ENCODE results near the gene CAPN10. TPM values are rescaled to one million over a fixed set of nuclear protein-coding genes. Genes with fewer than 3 reads are reported as not detected.

The CAPN10 gene
- total RNA-seq, 1 donor from 2014 or later, result 24.9 TPM

DNA sequence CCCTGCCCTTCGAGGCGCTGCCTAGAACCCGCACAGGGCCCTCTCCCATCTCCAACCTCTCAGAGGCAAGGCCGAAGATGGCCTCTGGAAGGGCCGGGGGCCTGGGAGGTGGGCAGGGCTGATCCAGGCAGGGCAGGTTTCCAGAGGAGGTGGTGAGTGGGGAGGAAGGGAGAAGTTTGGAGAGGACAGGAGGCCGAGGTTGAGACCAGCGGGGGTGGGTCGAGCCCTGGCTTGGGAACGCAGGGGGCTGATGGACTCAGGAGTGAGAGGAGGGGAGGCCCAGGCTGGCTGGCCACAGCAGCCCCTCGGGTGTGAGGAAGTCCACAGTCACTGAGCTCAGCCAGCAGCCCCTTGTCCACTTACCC lies 10.5 kb downstream of the CAPN10 start:
- H3K9me3 ChIP-seq (ENCODE audit: insufficient read depth, low read depth, low read length), result no peaks in the 10 kb centered on the region
- DNase-seq (ENCODE audit: low read depth) (no peak), FAIRE-seq (no peak)
- H2AFZ ChIP-seq (ENCODE audit: low read depth, low read length), result no peak overlapping the region
- H3K27me3 ChIP-seq (ENCODE audit: insufficient read depth, low read length), result no peaks in the 10 kb centered on the region
- peaks cover 16% of the 10 kb centered on the region for H3K79me2 ChIP-seq (ENCODE audit: insufficient read depth, low read length)
- H4K20me1 ChIP-seq (ENCODE audit: insufficient read depth, low read length), result peaks cover 45% of the 10 kb centered on the region
- Mint-ChIP-seq H3K27me3 (ENCODE audit: low read depth, unreplicated experiment) (no peaks in the 10 kb centered on the region), H3K4me1 (ENCODE audit: low read depth, unreplicated experiment) (no peaks in the 10 kb centered on the region), H3K4me3 (ENCODE audit: unreplicated experiment) (no peak overlapping the region), H3K9me3 (ENCODE audit: unreplicated experiment) (no peaks in the 10 kb centered on the region), H3K27ac (ENCODE audit: unreplicated experiment) (no peak overlapping the region), H3K36me3 (ENCODE audit: low read depth, unreplicated experiment) (peaks cover 9% of the 10 kb centered on the region)
- H3K36me3 ChIP-seq (ENCODE audit: insufficient read depth, low read length), result no peaks in the 10 kb centered on the region
- no peak overlapping the region for H3K9ac ChIP-seq (ENCODE audit: low read length)
- TF ChIP-seq, protein P1, sequence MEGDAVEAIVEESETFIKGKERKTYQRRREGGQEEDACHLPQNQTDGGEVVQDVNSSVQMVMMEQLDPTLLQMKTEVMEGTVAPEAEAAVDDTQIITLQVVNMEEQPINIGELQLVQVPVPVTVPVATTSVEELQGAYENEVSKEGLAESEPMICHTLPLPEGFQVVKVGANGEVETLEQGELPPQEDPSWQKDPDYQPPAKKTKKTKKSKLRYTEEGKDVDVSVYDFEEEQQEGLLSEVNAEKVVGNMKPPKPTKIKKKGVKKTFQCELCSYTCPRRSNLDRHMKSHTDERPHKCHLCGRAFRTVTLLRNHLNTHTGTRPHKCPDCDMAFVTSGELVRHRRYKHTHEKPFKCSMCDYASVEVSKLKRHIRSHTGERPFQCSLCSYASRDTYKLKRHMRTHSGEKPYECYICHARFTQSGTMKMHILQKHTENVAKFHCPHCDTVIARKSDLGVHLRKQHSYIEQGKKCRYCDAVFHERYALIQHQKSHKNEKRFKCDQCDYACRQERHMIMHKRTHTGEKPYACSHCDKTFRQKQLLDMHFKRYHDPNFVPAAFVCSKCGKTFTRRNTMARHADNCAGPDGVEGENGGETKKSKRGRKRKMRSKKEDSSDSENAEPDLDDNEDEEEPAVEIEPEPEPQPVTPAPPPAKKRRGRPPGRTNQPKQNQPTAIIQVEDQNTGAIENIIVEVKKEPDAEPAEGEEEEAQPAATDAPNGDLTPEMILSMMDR (IDR thresholded peaks at IDR 0.05; ENCODE audit: insufficient read depth, low read depth, low read length), result no peak
- no peak for TF ChIP-seq EZH2 (IDR thresholded peaks at IDR 0.05; ENCODE audit: insufficient read depth, low read length)
- H3K4me2 ChIP-seq (ENCODE audit: low read length), result no peak overlapping the region
- H3K4me1 ChIP-seq (ENCODE audit: insufficient read depth, low read length), result no peaks in the 10 kb centered on the region
- no peak overlapping the region for H3K27ac ChIP-seq (ENCODE audit: low read depth, low read length)
- no peak overlapping the region for H3K4me3 ChIP-seq (ENCODE audit: insufficient read depth, low read depth, low read length)

DNA sequence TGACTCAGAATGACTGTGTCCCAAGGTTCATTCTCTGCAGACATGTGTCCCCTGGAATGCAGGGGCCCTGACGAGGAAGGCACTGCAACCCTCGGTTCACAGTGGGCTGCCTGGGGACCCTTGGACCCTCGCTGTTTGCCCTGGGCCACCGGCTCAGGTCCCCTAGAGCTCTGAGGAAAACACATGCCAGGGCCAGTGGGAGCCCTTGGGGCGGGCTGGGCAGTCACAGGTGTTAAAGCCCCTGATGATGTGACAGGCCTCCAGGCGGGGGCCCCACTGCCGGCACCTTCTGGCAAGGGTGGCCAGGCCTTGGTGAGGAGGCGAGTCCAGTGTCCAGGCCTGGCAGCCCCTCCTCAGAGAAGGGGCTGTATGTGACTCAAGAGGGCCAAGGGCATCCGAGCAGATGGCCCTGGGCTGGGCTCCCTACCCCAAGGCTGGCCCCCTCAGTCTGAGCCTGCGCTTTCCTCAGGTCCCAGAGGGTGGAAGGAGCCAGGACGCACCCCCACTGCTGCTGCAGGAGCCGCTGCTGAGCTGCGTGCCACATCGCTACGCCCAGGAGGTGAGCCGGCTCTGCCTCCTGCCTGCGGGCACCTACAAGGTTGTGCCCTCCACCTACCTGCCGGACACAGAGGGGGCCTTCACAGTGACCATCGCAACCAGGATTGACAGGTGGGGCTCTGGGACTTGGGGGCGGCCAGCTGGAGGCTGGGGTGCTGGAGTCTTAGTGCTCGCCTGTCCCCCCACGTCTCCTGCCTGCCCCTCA lies 11.1 kb downstream of the CAPN10 start:
- no peak overlapping the region for H3K9ac ChIP-seq (ENCODE audit: low read length)
- no peak overlapping the region for H3K4me3 ChIP-seq (ENCODE audit: insufficient read depth, low read depth, low read length)
- no peak for DNase-seq (ENCODE audit: low read depth)
- H3K4me2 ChIP-seq (ENCODE audit: low read length), result no peak overlapping the region
- Mint-ChIP-seq H3K27ac (ENCODE audit: unreplicated experiment) (no peak overlapping the region), H3K36me3 (ENCODE audit: low read depth, unreplicated experiment) (peaks cover 9% of the 10 kb centered on the region), H3K27me3 (ENCODE audit: low read depth, unreplicated experiment) (no peaks in the 10 kb centered on the region), H3K9me3 (ENCODE audit: unreplicated experiment) (no peaks in the 10 kb centered on the region), H3K4me3 (ENCODE audit: unreplicated experiment) (no peak overlapping the region), H3K4me1 (ENCODE audit: low read depth, unreplicated experiment) (no peaks in the 10 kb centered on the region)
- peaks cover 13% of the 10 kb centered on the region for H3K79me2 ChIP-seq (ENCODE audit: insufficient read depth, low read length)
- no peak for TF ChIP-seq EZH2 (IDR thresholded peaks at IDR 0.05; ENCODE audit: insufficient read depth, low read length)
- TF ChIP-seq, protein P1 (IDR thresholded peaks at IDR 0.05; ENCODE audit: insufficient read depth, low read depth, low read length), result no peak
- FAIRE-seq, result no peak
- H3K9me3 ChIP-seq (ENCODE audit: insufficient read depth, low read depth, low read length), result no peaks in the 10 kb centered on the region
- H4K20me1 ChIP-seq (ENCODE audit: insufficient read depth, low read length), result peaks cover 41% of the 10 kb centered on the region
- no peaks in the 10 kb centered on the region for H3K36me3 ChIP-seq (ENCODE audit: insufficient read depth, low read length)
- H2AFZ ChIP-seq (ENCODE audit: low read depth, low read length), result no peak overlapping the region
- no peaks in the 10 kb centered on the region for H3K27me3 ChIP-seq (ENCODE audit: insufficient read depth, low read length)
- H3K27ac ChIP-seq (ENCODE audit: low read depth, low read length), result no peak overlapping the region
- no peaks in the 10 kb centered on the region for H3K4me1 ChIP-seq (ENCODE audit: insufficient read depth, low read length)

DNA sequence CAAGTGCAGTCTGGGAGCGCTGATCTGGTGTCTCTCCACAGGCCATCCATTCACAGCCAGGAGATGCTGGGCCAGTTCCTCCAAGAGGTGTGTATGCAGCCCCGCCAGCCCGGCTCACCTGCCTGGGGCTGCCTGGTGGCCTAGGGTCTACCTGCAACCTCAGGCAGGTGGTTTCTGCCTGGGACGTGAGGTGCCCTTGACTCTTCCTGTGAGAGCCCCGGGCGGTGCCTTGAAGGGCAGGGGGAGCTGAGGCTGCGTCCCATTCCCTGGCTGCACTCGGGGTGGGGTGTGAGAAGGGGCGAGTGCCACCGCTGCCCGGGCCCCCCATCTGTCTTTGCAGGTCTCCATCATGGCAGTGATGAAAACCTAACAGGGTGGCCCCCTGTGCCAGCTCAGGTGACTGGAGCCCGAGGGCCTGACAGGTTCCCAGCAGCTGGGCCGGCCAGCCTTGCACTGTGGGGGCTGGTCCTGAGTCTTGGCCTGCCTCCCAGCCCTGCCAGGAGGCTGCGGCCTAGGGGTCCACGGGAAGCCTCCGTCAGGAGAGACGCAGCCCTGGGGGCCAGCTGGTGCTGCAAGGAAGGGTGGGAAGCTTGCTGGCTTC lies 11.9 kb downstream of the CAPN10 start:
- TF ChIP-seq EZH2 (IDR thresholded peaks at IDR 0.05; ENCODE audit: insufficient read depth, low read length), result no peak
- TF ChIP-seq, protein P1 (IDR thresholded peaks at IDR 0.05; ENCODE audit: insufficient read depth, low read depth, low read length), result no peak
- H3K27me3 ChIP-seq (ENCODE audit: insufficient read depth, low read length), result no peaks in the 10 kb centered on the region
- H3K9me3 ChIP-seq (ENCODE audit: insufficient read depth, low read depth, low read length), result no peaks in the 10 kb centered on the region
- Mint-ChIP-seq H3K4me1 (ENCODE audit: low read depth, unreplicated experiment) (no peaks in the 10 kb centered on the region), H3K36me3 (ENCODE audit: low read depth, unreplicated experiment) (peaks cover 12% of the 10 kb centered on the region), H3K27ac (ENCODE audit: unreplicated experiment) (no peak overlapping the region), H3K9me3 (ENCODE audit: unreplicated experiment) (no peaks in the 10 kb centered on the region), H3K27me3 (ENCODE audit: low read depth, unreplicated experiment) (no peaks in the 10 kb centered on the region), H3K4me3 (ENCODE audit: unreplicated experiment) (no peak overlapping the region)
- no peaks in the 10 kb centered on the region for H3K4me1 ChIP-seq (ENCODE audit: insufficient read depth, low read length)
- H3K4me2 ChIP-seq (ENCODE audit: low read length), result no peak overlapping the region
- H3K36me3 ChIP-seq (ENCODE audit: insufficient read depth, low read length), result no peaks in the 10 kb centered on the region
- no peak overlapping the region for H3K27ac ChIP-seq (ENCODE audit: low read depth, low read length)
- peaks cover 4% of the 10 kb centered on the region for H3K79me2 ChIP-seq (ENCODE audit: insufficient read depth, low read length)
- FAIRE-seq, result no peak
- peaks cover 34% of the 10 kb centered on the region for H4K20me1 ChIP-seq (ENCODE audit: insufficient read depth, low read length)
- no peak overlapping the region for H2AFZ ChIP-seq (ENCODE audit: low read depth, low read length)
- H3K9ac ChIP-seq (ENCODE audit: low read length), result no peak overlapping the region
- H3K4me3 ChIP-seq (ENCODE audit: insufficient read depth, low read depth, low read length), result no peak overlapping the region
- no peak for DNase-seq (ENCODE audit: low read depth)
